Ascending aorta (tissue), 2 donors: ENCODE results near the gene SCAMP5. TPM values are rescaled to one million over a fixed set of nuclear protein-coding genes. Genes with fewer than 3 reads are reported as not detected.

Source experiments
- DNase-seq, 2 donors: peaks; one replicate each; pipeline ENCODE4 v3.0.0-alpha.2; 2019; ENCODE audit warnings: low spot score in 2 of 2
- H3K27ac ChIP-seq, 2 donors: fragments of 200-600 bp; sonication (generic); one replicate each; pipeline ENCODE4 v1.5.1; 2016 to 2017; ENCODE audit warnings: mild to moderate bottlenecking in 1 of 2
- H3K27me3 ChIP-seq: fragments of 200-600 bp; sonication (generic); one replicate; pipeline ENCODE4 v1.5.1; 2017
- H3K36me3 ChIP-seq, 2 donors: fragments of 200-600 bp; sonication (generic); one replicate each; pipeline ENCODE4 v1.5.1; 2016
- H3K4me1 ChIP-seq, 2 donors: fragments of 200-600 bp; sonication (generic); one replicate each; pipeline ENCODE4 v1.5.1; 2016 to 2017; ENCODE audit warnings: mild to moderate bottlenecking in 1 of 2
- H3K4me3 ChIP-seq, 2 donors: fragments of 200-600 bp; sonication (generic); one replicate each; pipeline ENCODE4 v1.5.1; 2016 to 2017; ENCODE audit warnings: mild to moderate bottlenecking in 1 of 2
- H3K9me3 ChIP-seq, 2 donors: fragments of 200-600 bp; sonication (generic); one replicate each; pipeline ENCODE4 v1.5.1; 2016
- intact Hi-C: fragments of 100-400 bp; cut with DNase I; formaldehyde crosslinking; loops from one replicate; pipeline ENCODE4 v1.15.1; 2023
- total RNA-seq: library from RNA; depleted of rRNA; stranded (reverse); fragments of >200 nt; gene quantifications from one replicate; pipeline ENCODE4 v1.1.0, GENCODE V29; 2016
- TF ChIP-seq, protein P1 (sequence below), 3 experiments: fragments of 200-600 bp in 2 of 3; fragments of 450-650 bp in 1 of 3; sonication (generic) in 2 of 3; IDR thresholded peaks; one replicate each; pipeline ENCODE4 v1.5.1; 2016 to 2019; ENCODE audit warnings: antibody characterized with exemption in 3 of 3, mild to moderate bottlenecking in 1 of 3, moderate library complexity in 1 of 3

The SCAMP5 gene
- total RNA-seq, 1 donor from 2014 or later = 0.43 TPM

DNA sequence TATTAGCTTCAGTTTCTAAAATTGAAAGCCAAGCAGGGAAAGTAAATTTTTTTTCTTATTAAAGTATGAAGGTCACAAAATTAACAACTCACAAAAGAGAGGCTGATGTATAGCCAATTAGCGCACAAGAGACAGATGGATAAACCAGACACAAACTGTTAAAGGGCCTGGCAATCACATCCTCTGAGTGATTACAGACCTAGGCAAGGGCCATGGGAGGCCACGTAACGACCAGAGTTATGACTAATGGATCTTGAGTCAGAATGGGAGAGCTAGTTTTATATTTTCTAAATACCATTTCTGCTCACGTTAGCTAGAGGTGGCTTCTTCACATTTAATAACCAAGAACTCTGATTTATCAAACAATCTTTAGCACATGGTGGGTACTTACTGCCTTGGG is 17.8 kb upstream of the SCAMP5 start:
- Histone ChIP-seq H3K9me3 (no peaks in the 10 kb centered on the region), H3K27me3 (no peaks in the 10 kb centered on the region), H3K27ac (no peak overlapping the region), H3K4me3 (no peak overlapping the region), H3K36me3 (no peaks in the 10 kb centered on the region), H3K4me1 (no peaks in the 10 kb centered on the region)
- intact Hi-C loops = no loop called here
- TF ChIP-seq, protein P1, sequence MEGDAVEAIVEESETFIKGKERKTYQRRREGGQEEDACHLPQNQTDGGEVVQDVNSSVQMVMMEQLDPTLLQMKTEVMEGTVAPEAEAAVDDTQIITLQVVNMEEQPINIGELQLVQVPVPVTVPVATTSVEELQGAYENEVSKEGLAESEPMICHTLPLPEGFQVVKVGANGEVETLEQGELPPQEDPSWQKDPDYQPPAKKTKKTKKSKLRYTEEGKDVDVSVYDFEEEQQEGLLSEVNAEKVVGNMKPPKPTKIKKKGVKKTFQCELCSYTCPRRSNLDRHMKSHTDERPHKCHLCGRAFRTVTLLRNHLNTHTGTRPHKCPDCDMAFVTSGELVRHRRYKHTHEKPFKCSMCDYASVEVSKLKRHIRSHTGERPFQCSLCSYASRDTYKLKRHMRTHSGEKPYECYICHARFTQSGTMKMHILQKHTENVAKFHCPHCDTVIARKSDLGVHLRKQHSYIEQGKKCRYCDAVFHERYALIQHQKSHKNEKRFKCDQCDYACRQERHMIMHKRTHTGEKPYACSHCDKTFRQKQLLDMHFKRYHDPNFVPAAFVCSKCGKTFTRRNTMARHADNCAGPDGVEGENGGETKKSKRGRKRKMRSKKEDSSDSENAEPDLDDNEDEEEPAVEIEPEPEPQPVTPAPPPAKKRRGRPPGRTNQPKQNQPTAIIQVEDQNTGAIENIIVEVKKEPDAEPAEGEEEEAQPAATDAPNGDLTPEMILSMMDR (IDR thresholded peaks at IDR 0.05) = no peak
- no peak for DNase-seq

DNA sequence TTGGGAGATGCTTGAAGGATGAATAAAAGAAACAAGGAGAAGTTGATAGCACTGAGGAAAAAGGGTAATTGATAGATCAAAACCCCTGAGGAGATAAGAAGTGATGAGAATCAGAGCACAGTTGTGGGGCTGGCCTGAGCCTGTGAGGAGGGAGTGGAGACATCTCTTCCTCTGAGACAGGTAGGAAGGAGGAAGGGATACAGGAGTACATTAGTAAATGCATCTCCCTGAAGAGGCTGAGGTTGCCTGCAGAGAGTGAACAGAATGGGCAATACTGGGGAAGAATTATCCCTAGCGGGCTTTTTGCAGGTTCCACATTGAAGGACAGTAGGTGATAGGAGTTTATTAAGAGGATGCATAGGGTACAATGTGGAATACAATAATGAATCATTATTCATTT is 17.3 kb upstream of the SCAMP5 start:
- Histone ChIP-seq H3K36me3 (no peaks in the 10 kb centered on the region), H3K4me1 (no peaks in the 10 kb centered on the region), H3K27me3 (no peaks in the 10 kb centered on the region), H3K4me3 (no peak overlapping the region), H3K27ac (no peak overlapping the region), H3K9me3 (no peaks in the 10 kb centered on the region)
- TF ChIP-seq, protein P1 (IDR thresholded peaks at IDR 0.05) = no peak
- intact Hi-C loops = no loop called here
- DNase-seq = no peak

DNA sequence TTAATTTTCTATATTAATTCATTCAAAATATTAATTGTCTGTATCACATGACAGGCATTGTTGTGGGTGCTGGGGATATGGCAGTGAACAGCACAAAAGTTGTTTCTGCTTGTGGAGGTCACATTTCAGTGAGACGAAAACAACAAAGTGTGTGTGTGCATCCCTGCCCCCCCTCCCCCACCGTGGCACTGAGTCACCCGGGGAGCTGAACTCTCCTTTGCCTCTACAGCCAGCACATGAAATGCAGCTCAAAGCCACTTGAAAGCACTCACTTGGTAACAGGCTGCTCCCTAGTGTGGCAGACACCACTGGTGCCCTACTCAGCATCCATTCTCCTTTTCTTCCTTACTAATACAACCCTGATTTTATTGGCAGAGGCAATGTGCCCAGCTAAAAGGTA is 16.9 kb upstream of the SCAMP5 start:
- DNase-seq = no peak
- H3K4me1 ChIP-seq = no peaks in the 10 kb centered on the region
- no peaks in the 10 kb centered on the region for H3K27me3 ChIP-seq
- H3K27ac ChIP-seq = no peak overlapping the region
- H3K4me3 ChIP-seq = no peak overlapping the region
- no peaks in the 10 kb centered on the region for H3K36me3 ChIP-seq
- H3K9me3 ChIP-seq = no peaks in the 10 kb centered on the region
- TF ChIP-seq, protein P1 (IDR thresholded peaks at IDR 0.05) = no peak
- intact Hi-C loops = no loop called here

DNA sequence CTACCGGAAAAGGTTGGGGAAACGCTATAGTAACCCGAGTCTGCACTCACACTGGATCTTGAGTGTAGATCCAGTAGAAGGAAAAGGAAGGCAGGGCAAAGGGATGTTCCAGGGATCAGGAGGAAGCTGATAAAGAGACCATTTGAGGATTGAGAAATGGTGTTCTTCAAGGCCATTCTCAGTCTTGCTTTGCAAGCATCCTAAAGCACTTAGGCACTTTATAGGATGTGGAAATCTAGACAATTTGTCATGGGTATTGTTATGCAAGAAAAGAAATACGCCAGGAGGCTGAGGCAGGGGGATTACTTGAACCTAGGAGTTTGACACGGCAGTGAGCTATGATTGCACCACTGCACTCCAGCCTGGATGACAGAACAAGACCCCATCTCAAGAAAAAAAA is 13.2 kb upstream of the SCAMP5 start:
- TF ChIP-seq, protein P1 (IDR thresholded peaks at IDR 0.05) = no peak
- Histone ChIP-seq H3K27me3 (no peaks in the 10 kb centered on the region), H3K36me3 (no peaks in the 10 kb centered on the region), H3K27ac (no peak overlapping the region), H3K9me3 (no peaks in the 10 kb centered on the region), H3K4me1 (no peaks in the 10 kb centered on the region), H3K4me3 (no peak overlapping the region)
- intact Hi-C loops = no loop called here
- no peak for DNase-seq

DNA sequence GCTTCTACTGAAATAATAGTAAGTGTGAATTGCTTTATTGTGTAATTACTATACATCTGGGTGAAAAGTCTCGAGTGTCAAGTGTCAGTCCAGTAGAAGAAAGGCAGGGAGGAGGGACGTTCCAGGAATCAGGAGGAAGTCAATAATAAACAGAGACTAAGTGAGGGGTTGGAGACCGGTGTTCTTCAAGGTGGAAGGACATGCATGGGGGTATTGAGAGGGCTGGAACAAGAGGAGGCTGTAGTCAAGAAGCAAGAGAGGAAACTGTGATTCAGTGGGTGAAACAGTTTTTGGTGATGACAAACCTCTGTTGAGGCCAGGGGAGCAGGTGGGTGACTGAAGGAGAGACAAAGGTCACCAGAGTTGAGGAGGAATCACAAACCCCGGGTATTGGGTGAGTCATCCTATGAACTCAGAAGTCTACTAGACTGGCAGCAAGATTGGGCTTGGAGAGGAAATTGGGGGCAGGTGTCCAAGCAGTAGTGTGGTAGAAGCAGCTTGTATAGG is 11.6 kb upstream of the SCAMP5 start:
- Histone ChIP-seq H3K4me1 (no peaks in the 10 kb centered on the region), H3K36me3 (no peaks in the 10 kb centered on the region), H3K27ac (no peak overlapping the region), H3K27me3 (no peaks in the 10 kb centered on the region), H3K4me3 (no peak overlapping the region), H3K9me3 (no peaks in the 10 kb centered on the region)
- no peak for DNase-seq
- TF ChIP-seq, protein P1 (IDR thresholded peaks at IDR 0.05) = no peak
- intact Hi-C loops = no loop called here
